Thoracic aorta (tissue), 2 donors: ENCODE data around the gene XPC. TPM values are rescaled to one million over a fixed set of nuclear protein-coding genes. Genes with fewer than 3 reads are reported as not detected.
"Not testable (repeated sequence)": the region's sequence is repeated elsewhere in the genome, so short reads cannot be mapped to it uniquely, and the experiment has no call there.

Experiments used
- ATAC-seq: fragments of 150-250 bp; one replicate; pipeline ENCODE4 v1.8.0; 2017; ENCODE audit warnings: low read depth; ENCODE audit not compliant: insufficient number of reproducible peaks, low FRiP score
- DNase-seq: peaks from one replicate; pipeline ENCODE4 v3.0.0-alpha.2; 2020; ENCODE audit warnings: low spot score
- H3K27ac ChIP-seq, 2 donors: fragments of 200-600 bp; sonication (generic); 1 replicate in 1 of 2; 2 replicates in 1 of 2; pipeline ENCODE4 v1.5.1; 2016; ENCODE audit warnings: mild to moderate bottlenecking in 2 of 2, moderate library complexity in 2 of 2
- H3K27me3 ChIP-seq: fragments of 200-600 bp; sonication (generic); replicated peaks from 2 replicates; pipeline ENCODE4 v1.6.0; 2016; ENCODE audit warnings: mild to moderate bottlenecking; ENCODE audit not compliant: insufficient read depth
- H3K36me3 ChIP-seq: fragments of 200-600 bp; sonication (generic); one replicate; pipeline ENCODE4 v1.5.1; 2016
- H3K4me1 ChIP-seq, 2 donors: fragments of 200-600 bp; sonication (generic); 1 replicate in 1 of 2; 2 replicates in 1 of 2; pipeline versions ENCODE4 v1.5.1 to v1.6.0; 2016; ENCODE audit warnings: low read depth in 2 of 2, mild to moderate bottlenecking in 1 of 2; ENCODE audit not compliant: control insufficient read depth in 1 of 2
- H3K4me3 ChIP-seq: fragments of 200-600 bp; sonication (generic); 2 replicates; pipeline ENCODE4 v1.5.1; 2016; ENCODE audit warnings: mild to moderate bottlenecking
- H3K9me3 ChIP-seq: fragments of 200-600 bp; sonication (generic); 2 replicates; pipeline ENCODE4 v1.5.1; 2016
- CTCF ChIP-seq: fragments of 200-600 bp; sonication (generic); IDR thresholded peaks from one replicate; pipeline ENCODE4 v1.5.1; 2019; ENCODE audit warnings: antibody characterized with exemption
- total RNA-seq, 2 donors: library from RNA; depleted of rRNA; stranded (reverse); fragments of >200 nt; gene quantifications; one replicate each; pipeline versions ENCODE4 v1.1.0 to v1.2.3, GENCODE V29; 2016

XPC gene
- total RNA-seq, 2 donors from 2014 or later, result 49.2 to 57.1 TPM

GRCh38 chr3:14124615-14125192 lies 53.7 kb downstream of the XPC start, which contains the start of the genes CHCHD4 and TMEM43:
TSS of gene CHCHD4 (minus strand) at chr3:14124870. CDS start at chr3:14124676, 194 bp downstream.
TSS of gene TMEM43 (plus strand) at chr3:14125052. CDS start at chr3:14125194, 142 bp downstream.
- TF ChIP-seq CTCF, result no peak
- ATAC-seq (peak; percentile 97), DNase-seq (peak; percentile 97)
- H3K27ac ChIP-seq, result peak within 1 kb of the TSS; percentile 96 to 97
- peaks cover 11% of the 10 kb centered on the region for H3K36me3 ChIP-seq
- no peaks in the 10 kb centered on the region for H3K9me3 ChIP-seq
- peaks cover 19 to 36% of the 10 kb centered on the region in 2 donors for H3K4me1 ChIP-seq
- H3K4me3 ChIP-seq, result peak within 1 kb of the TSS; percentile 95
- no peaks in the 10 kb centered on the region for H3K27me3 ChIP-seq

- H3K4me3 ChIP-seq, result peak overlapping the region; percentile 95
- ATAC-seq (no peak), DNase-seq (no peak)
- peaks cover 6% of the 10 kb centered on the region for H3K36me3 ChIP-seq
- H3K4me1 ChIP-seq, result peaks cover 19 to 36% of the 10 kb centered on the region in 2 donors
- TF ChIP-seq CTCF, result no peak
- peak overlapping the region; percentile 96 to 97 for H3K27ac ChIP-seq
- H3K27me3 ChIP-seq, result no peaks in the 10 kb centered on the region
- H3K9me3 ChIP-seq, result no peaks in the 10 kb centered on the region
Measured at GRCh38 chr3:14124223-14124614, 54.2 kb downstream of the XPC start.

GRCh38 chr3:14123308-14124222 lies 54.8 kb downstream of the XPC start:
- ATAC-seq, result no peak

GRCh38 chr3:14122301-14122700 lies 56.1 kb downstream of the XPC start:
- TF ChIP-seq CTCF, result no peak
- no peaks in the 10 kb centered on the region for H3K27me3 ChIP-seq
- H3K4me3 ChIP-seq, result no peak overlapping the region
- H3K27ac ChIP-seq, result no peak overlapping the region
- no peaks in the 10 kb centered on the region for H3K9me3 ChIP-seq
- DNase-seq (no peak), ATAC-seq (no peak)
- no peaks in the 10 kb centered on the region for H3K36me3 ChIP-seq
- H3K4me1 ChIP-seq, result peaks cover 15 to 36% of the 10 kb centered on the region in 2 donors

More at GRCh38 chr3:14123308-14124222, 54.8 kb downstream of the XPC start:
- H3K27ac ChIP-seq, result peak overlapping the region in 1 of 2 donors; percentile 96
- no peak for TF ChIP-seq CTCF
- no peaks in the 10 kb centered on the region for H3K27me3 ChIP-seq
- peak overlapping the region; percentile 95 for H3K4me3 ChIP-seq
- no peaks in the 10 kb centered on the region for H3K9me3 ChIP-seq
- peaks cover under 1% of the 10 kb centered on the region for H3K36me3 ChIP-seq
- H3K4me1 ChIP-seq, result peaks cover 19 to 40% of the 10 kb centered on the region in 2 donors
- no peak for DNase-seq

GRCh38 chr3:14121859-14122258 lies 56.5 kb downstream of the XPC start:
- no peak for ATAC-seq
- H3K4me3 ChIP-seq, result no peak overlapping the region
- H3K9me3 ChIP-seq, result no peaks in the 10 kb centered on the region
- H3K36me3 ChIP-seq, result no peaks in the 10 kb centered on the region
- TF ChIP-seq CTCF, result no peak
- H3K27me3 ChIP-seq, result no peaks in the 10 kb centered on the region
- no peak overlapping the region for H3K27ac ChIP-seq
- DNase-seq, result no peak
- H3K4me1 ChIP-seq, result peaks cover 10 to 32% of the 10 kb centered on the region in 2 donors

GRCh38 chr3:14120921-14121448 lies 57.4 kb downstream of the XPC start:
- H3K36me3 ChIP-seq, result not testable (repeated sequence)

More at GRCh38 chr3:14120921-14121448, 57.4 kb downstream of the XPC start:
- H3K27me3 ChIP-seq, ATAC-seq, DNase-seq, H3K27ac ChIP-seq, H3K9me3 ChIP-seq, H3K4me3 ChIP-seq: not testable (repeated sequence)
- H3K4me1 ChIP-seq, result peaks cover 6 to 23% of the 10 kb centered on the region in 2 donors
